ENCODE measurements around the gene TMEM222.
A peak's percentile ranks its signal among the peaks of the same experiment; 100 is the strongest.

TMEM222 gene

GRCh38 chr1:27359822-27360158 is 37.8 kb downstream of the TMEM222 start:
- DNase-seq (ENCODE audit: low spot score): no peak

- DNase-seq (ENCODE audit: low spot score): peak; percentile 36
Measured at GRCh38 chr1:27360159-27361043, 38.4 kb downstream of the TMEM222 start.

GRCh38 chr1:27361044-27361402 is 39.1 kb downstream of the TMEM222 start:
- no peak for DNase-seq (ENCODE audit: low spot score)

GRCh38 chr1:27361553-27361952 is 39.6 kb downstream of the TMEM222 start:
- no peak for DNase-seq (ENCODE audit: low spot score)

GRCh38 chr1:27363766-27364695 is 42.1 kb downstream of the TMEM222 start:
- no peak for DNase-seq (ENCODE audit: low spot score)

- DNase-seq (ENCODE audit: low spot score): no peak
Measured at GRCh38 chr1:27364696-27365371, 42.9 kb downstream of the TMEM222 start.

GRCh38 chr1:27365372-27366112 is 43.6 kb downstream of the TMEM222 start:
- DNase-seq (ENCODE audit: low spot score): peak; percentile 78

GRCh38 chr1:27366113-27366410 is 44.1 kb downstream of the TMEM222 start:
- DNase-seq (ENCODE audit: low spot score): peak; percentile 69

- DNase-seq (ENCODE audit: low spot score): peak; percentile 16
Measured at GRCh38 chr1:27366411-27367159, 44.6 kb downstream of the TMEM222 start, which contains the start of gene MAP3K6. MAP3K6 (minus strand) TSS chr1:27366961; CDS start chr1:27366597, 364 bp downstream.

- no peak for DNase-seq (ENCODE audit: low spot score)
Measured at GRCh38 chr1:27367160-27367650, 45.2 kb downstream of the TMEM222 start.

GRCh38 chr1:27368869-27369582 is 47.1 kb downstream of the TMEM222 start:
- no peak for DNase-seq (ENCODE audit: low spot score)

- DNase-seq (ENCODE audit: low spot score): no peak
Measured at GRCh38 chr1:27372022-27372807, 50.3 kb downstream of the TMEM222 start.

- no peak for DNase-seq (ENCODE audit: low spot score)
Measured at GRCh38 chr1:27372808-27373690, 51.1 kb downstream of the TMEM222 start.

- no peak for DNase-seq (ENCODE audit: low spot score)
Measured at GRCh38 chr1:27374362-27375086, 52.6 kb downstream of the TMEM222 start, which contains the start of gene FCN3. FCN3 (minus strand) TSS chr1:27374824; CDS start chr1:27374818, 6 bp downstream.

- DNase-seq (ENCODE audit: low spot score): no peak
Measured at GRCh38 chr1:27377760-27378495, 56.0 kb downstream of the TMEM222 start.

- DNase-seq (ENCODE audit: low spot score): no peak
Measured at GRCh38 chr1:27379564-27380122, 57.7 kb downstream of the TMEM222 start.

Measured in CD4-positive, alpha-beta T cell treated with Interleukin-2 at 100 ng/mL for 4 hours (primary cell).